Adipose tissue (tissue), 3 donors: Measurements from ENCODE around the gene MRPL53. TPM values are rescaled to one million over a fixed set of nuclear protein-coding genes. Genes with fewer than 3 reads are reported as not detected.
"Not testable (repeated sequence)": the region's sequence is repeated elsewhere in the genome, so short reads cannot be mapped to it uniquely, and the experiment has no call there.

Experiments used
- H3K27ac ChIP-seq: one replicate; pipeline ENCODE4 v1.5.1; 2013; ENCODE audit warnings: low read depth, low read length
- WGBS, 3 donors: extraction: QIAGEN DNeasy Blood & Tissue Kit; methylation state at CpG; one replicate each; pipeline ENCODE4 v1.1.7; 2013; 5-methylcytosine and 5-hydroxymethylcytosine counted together
- polyA plus RNA-seq, 3 donors: library from polyadenylated mRNA; stranded (reverse); fragments of 200-250 nt; gene quantifications; one replicate each; pipeline ENCODE4 v1.2.3, GENCODE V29; 2013
- donor health status: healthy with polysubstance abuse.
- donor health status: Bipolar disorder and iron deficiency.
- donor health status: healthy.

Gene MRPL53
- polyA plus RNA-seq, 3 donors, result 43.1 to 112 (median 84.6) TPM

DNA sequence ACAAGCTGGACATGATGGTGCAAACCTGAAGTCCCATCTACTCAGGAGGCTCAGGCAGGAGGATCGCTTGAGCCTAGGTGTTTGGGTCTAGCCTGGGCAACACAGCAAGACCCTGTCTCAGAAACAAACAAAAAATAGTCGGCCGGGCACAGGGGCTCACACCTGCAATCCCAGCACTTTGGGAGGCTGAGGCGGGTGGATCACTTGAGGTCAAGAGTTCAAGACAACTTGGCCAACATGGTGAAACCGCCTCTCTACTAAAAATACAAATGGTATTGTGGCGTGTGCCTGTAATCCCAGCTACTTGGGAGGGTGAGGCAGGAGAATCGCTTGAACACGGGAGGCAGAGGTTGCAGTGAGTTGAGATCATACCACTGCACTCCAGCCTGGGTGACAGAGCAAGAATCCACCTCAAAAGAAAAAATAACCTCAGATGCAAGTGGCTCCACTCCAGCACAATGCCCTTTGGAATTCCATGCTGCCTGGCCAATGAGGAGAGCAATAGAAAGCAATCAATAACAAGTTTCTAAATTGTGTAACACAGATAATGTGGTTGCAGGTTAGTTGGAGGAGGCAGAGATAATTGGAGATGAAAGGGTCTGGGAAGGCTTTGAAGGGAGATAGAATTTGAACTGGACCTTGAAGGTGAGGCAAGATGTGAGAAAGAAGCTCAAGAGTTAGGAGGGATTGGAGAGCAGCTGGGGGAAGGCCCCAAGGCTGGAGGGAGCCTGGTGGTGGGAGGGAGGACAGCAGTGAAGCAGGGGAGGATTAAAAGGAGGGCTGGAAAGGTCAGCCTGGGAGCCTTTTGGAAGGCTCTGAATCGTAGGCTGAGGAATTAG is 16.4 kb upstream of the MRPL53 start:
- no peak overlapping the region for H3K27ac ChIP-seq
- 86 to 94% (median 90%) methylated on average over 9 of the region's 9 CpGs for WGBS, 3 donors

DNA sequence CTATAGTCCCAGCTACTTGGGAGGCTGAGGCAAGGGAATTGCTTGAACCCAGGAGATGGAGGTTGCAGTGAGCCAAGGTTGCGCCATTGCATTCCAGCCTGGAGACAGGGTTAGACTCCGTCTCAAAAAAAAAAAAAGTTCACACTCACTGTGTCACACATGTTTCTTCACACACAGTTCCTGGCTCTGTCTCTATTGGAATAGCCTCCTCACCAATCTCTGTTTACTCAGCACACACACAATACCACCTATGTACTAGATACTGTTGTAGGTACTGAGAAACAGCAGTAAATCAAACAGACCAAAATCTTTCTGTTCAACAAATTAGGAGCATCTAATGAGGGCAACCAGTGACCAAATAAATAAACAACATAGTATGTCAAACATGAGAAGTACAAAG is 13.7 kb upstream of the MRPL53 start:
- no peak overlapping the region for H3K27ac ChIP-seq
- WGBS, 3 donors, result 80 to 95% (median 84%) methylated on average over 2 of the region's 2 CpGs

DNA sequence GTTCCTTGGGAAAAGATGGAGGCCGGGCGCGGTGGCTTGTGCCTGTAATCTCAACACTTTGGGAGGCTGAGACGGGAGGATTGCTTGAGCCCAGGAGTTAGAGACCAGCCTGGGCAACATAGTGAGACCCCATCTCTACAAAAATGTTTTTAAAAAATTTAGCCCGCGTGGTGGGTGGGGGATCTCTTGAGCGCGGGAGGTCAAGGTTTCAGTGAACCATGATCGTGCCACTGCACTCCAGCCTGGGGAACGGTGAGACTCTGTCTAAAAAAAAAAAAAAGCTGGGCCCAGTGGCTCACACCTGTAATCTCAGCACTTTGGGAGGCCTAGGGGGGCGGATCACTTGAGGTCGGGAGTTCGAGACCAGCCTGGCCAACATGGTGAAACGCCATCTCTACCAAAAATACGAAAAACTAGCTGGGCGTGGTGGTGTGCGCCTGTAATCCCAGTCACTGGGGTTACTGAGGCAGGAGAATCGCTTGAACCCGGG is 11.2 kb upstream of the MRPL53 start:
- not testable (repeated sequence) for H3K27ac ChIP-seq
- 78 to 79% (median 79%) methylated on average over 19 of the region's 19 CpGs for WGBS, 3 donors

DNA sequence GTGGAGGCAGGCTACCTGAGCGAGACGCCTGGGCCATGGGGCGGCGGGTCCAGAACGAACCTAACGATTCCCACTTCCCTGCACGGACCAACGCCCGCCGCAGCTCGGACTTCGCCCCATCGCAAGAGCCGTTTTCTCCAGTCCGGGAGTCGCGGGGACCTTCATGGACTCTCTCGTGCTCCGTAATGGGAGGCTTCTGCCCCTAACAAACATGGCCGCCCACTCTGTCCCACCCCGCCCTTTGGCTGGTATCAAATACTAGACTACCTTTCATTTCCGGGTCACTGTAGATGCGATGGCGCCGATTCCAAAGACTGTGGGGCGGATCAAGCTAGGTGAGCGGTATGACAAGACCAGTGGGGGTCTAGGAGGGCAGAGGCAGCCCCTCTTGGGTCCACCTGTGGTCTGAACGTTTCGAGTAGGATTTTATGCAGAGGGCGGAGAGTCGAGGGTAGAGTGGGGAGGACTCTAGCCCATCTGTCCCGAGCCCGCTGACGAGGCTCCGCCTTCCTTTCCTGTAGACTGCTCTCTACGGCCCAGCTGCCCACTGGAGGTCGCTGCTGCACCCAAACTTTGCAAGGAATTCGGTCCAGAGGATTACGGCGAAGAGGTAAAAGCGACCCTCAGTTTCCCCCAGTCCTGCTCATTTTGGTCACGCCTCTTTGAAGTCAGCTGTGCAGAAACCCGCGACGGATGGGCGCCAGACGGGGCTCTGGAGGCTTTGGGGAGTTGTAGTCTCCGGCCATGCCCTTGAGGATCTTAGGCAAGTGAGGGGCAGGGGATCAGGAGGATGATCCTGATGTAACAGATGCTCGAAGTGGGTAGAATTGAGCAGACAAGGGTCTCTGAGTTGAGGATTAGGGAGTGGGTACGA is 10.6 kb upstream of the MRPL53 start, which contains the start of the genes CCDC142 and TTC31:
CCDC142 (minus strand) TSS at position 198 of the 874 bp plus-strand sequence; CDS start at position 37, 161 bp downstream.
TTC31 (plus strand) TSS at position 281 of the 874 bp plus-strand sequence; CDS start at position 296, 15 bp downstream.
- 1% methylated on average over 48 to 50 of the region's 50 CpGs for WGBS, 3 donors

DNA sequence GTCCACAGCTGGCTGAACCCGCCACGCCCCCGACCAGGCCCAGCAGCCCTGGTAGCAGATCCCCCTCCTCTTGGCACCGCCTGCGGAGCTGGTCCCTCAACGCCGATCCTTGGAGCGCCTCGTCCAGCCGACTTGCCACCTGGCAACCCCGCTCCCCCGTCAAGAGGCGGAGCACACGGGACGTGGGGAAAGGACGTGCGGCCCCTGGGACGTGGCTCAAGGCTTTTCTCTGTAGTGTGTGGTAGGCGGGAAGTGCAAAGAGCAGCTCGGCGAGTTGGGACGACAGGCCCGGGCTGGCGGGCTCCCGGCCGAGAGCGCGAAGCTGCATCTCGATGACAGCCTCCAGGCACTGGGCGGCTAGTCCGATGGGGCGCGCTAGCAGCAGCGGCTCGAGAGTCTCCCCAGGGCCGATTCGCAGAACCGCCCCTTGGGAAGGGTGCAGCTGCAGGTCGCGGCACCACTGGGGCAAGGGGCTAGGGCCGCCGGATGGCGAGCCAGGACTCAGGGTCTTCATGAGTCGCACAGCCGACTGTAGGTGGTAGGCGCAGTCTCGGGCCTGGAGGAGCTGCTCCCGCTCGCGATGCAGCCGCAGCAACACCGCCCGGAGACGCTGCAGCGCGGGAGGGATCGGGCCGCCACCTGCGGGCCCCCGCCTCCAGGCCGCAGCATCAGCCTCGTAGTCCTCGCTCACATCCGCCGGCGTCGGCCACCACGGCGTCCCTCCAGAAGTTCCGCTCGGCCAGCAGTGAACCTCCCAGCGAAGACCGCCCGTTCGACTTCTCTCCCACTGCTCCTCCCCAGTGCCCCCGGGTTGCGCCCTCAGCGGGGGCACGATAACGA is 9.7 kb upstream of the MRPL53 start:
- whole genome bisulfite sequencing, 3 donors, result 1 to 2% (median 1%) methylated on average over 73 to 80 of the region's 80 CpGs
- H3K27ac ChIP-seq, result no peak overlapping the region

More for the DNA sequence above, 10.6 kb upstream of the MRPL53 start, which contains the start of the genes CCDC142 and TTC31:
- no peak within 1 kb of the TSS for H3K27ac ChIP-seq

DNA sequence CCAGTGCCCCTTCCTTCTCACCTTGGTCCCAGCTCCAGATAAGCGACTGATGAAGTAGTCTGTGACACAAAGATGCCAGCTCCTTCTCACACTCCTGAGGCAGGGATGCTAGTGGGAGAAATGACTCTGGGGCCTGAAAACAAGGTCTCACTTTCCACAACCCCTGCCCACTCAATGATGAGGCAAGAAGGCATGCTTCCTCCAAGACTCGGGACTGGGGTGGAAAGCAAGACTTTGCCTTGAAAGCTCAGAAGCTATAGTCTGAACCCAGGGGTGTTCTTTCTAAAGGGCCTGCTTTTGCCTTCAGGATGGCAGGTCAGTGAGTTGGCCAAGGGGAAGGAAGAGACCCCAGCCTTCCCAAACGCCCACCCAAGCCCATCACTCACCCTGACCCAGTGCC is 9.0 kb upstream of the MRPL53 start:
- H3K27ac ChIP-seq, result no peak overlapping the region
- WGBS, 3 donors, result 43 to 48% (median 46%) methylated on average over 3 of the region's 3 CpGs

DNA sequence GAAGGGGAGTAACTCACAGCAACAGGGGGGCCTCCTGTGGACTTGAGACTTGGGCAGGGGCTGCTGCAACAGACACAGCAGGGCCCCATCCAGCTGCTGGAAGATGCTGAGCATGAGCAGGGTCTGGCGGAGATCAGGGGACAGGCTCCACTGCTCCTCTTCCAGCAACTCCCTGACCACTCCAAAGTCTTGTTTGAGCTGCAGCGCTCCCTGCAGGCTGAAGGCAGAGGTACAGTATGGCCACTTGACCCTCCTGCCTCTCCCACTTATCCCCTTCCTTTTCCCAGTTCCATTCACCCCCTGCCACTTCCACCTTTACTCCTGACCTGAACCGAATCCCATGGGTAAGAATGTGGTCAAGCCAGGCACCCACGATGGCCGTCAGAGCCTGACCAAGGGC is 2.4 kb upstream of the MRPL53 start:
- 78 to 91% (median 82%) methylated on average over 5 of the region's 5 CpGs for WGBS, 3 donors
- H3K27ac ChIP-seq, result no peak overlapping the region

DNA sequence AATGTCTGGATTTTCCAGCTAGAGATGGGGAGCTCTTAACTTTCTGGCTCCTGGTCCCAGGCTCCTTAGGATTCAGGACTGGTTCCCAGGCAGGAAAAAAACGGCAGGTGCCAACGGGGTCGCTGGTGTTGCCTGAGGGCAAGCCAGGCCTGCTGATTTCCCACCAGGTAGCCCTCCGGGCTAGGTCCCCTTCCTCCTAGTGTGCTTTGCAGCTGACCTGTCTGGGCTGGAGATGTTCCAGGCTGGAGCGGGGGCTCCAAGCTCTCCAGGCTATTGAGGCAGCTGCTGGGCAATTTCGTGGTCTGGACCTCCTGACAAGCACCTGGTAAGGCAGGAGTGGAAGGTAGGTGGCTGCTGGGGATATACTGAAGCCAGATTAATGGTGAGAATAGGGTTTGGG is 2.0 kb upstream of the MRPL53 start:
- H3K27ac ChIP-seq, result no peak overlapping the region
- WGBS, 3 donors, result 92 to 96% (median 92%) methylated on average over 6 of the region's 6 CpGs

DNA sequence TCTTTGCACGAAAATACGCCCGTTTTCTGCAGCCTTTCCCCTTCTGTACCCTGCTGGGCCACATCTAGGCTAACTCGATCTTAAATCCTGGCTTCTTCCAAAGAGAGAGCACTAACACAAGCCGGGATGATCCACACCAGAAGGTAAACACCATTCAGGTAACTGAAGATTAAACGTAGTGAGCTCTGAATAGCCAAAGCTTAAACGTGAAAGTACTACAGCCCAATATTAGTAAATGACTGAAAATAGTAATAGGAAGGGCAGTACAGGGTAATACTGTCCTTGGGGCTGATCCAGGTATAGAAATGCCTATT is 422 bp upstream of the MRPL53 start:
- 8 to 15% (median 10%) methylated on average over 7 of the region's 7 CpGs for WGBS, 3 donors
- no peak overlapping the region for H3K27ac ChIP-seq

DNA sequence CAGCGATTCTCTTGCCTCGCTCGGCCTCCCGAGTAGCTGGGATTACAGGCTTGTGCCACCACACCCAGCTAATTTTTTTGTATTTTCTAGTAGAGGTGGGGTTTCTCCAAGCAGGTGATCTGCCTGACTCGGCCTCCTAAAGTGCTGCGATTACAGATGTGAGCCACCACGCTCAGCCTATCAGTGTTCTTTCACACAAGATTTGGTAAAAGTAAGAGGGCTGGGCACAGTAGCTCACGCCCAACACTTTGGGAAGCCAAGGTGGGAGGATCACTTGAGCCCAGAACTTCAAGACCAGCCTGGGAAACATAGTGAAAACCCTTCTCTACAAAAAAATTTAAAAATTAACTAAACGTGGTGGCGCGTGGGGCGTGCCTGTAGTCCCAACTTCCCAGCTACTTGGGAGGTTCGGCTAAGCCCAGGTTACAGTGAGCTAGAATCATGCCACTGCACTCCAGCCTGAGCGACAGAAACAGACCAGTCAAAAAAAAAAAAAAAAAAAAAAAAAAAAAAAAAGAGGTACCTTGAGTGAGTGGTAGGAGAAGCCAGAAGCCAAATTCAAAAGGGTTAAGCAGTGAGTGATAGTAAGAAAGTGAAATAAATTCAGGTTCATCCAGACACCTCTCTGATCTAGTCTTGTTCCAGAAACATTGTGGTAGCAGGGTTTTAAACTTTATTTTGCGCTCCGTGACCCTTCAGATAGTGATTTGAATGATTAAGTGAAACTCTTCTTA is 981 bp downstream of the MRPL53 start:
- H3K27ac ChIP-seq, result no peak overlapping the region
- 52 to 63% (median 60%) methylated on average over 16 of the region's 16 CpGs for WGBS, 3 donors

DNA sequence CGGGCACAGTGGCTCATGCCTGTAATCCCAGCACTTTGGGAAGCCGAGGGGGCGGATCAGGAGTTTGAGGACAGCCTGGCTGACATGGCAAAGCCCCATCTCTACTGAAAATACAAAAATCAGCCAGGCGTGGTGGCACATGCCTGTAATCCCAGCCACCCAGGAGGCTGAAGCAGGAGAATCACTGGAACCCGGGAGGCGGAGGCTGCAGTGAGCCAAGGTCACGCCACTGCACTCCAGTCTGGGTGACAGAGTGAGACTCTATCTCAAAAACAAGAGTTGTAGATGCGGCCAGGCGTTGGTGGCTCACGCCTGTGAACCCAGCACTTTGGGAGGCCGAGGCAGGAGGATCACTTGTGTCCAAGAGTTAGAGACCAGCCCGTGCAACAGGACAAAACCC is 1.7 kb downstream of the MRPL53 start:
- 93 to 96% (median 95%) methylated on average over 12 of the region's 12 CpGs for WGBS, 3 donors
- H3K27ac ChIP-seq, result not testable (repeated sequence)

DNA sequence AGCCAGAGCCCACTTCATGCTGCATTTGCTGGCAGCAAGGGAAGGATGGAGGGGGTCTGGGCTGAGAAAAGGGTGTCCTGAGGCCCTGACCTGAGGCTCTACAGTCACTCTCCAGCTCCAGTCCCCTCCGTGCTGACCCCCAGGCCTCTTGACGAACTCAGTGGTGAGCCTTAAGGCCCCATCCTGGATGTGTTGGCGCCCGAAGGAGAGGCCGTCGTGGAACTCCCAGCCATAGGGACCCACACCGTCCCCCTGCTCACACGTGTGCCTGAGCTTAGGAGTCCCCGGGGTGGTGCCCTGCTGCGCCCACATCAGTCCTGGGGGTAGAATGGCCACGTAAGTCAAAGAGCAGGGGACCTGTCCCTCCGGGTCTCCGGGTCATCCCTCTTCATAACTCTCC is 8.1 kb downstream of the MRPL53 start:
- no peak overlapping the region for H3K27ac ChIP-seq
- 1 to 8% (median 6%) methylated on average over 13 of the region's 13 CpGs for WGBS, 3 donors

DNA sequence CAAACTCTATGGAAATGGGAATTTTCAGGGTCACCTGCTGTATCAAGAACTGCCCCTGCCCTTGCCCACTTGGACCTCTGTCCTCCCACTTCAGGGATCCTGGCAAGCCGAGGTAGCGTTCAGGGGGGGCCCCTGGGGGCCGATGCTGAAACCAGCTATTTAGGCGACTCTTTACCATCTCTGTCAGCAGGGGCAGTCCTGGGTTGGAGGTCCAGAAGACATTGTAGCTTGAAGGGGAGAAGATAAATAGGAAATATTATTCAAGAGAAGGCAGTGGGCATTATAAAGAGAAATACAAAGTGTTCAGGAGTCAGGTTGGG is 9.7 kb downstream of the MRPL53 start:
- WGBS, 3 donors, result 71 to 91% (median 88%) methylated on average over 4 of the region's 4 CpGs
- no peak overlapping the region for H3K27ac ChIP-seq

DNA sequence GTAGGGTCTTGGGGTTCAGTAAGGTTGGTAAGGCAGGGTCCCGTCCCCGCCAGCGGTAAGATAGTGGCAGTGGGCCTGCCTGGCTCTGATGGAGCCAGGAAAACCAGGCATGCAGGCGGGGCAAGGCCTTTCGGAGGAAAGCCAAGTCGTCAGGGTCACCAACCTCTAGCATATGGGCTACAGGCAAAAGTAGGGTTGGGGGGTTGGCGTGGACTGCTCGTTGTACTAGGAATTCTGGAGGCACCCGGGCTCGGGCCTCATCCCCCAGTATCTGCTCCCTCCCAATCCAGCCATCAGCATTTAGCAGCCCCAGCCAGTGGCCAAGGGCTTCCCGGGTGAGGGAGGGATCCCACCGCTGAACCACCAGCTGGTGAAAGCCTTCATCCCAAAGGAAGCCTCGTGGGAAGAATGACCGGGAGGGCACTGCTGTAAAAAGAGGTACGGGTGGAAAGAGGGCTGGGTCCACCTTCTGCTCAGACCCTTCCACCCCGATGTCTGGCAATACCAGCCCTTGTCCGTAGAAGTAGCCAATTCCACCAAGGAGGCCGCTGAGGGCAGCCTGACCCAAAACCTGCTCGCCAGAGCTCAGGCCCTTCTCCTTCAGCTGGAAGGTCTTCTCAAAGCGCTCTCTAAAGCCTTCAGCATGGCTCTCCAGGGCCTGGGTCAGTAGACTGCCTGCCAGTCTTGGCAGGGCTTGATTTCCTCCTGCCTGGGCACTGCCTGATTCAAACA is 10.3 kb downstream of the MRPL53 start:
- H3K27ac ChIP-seq, result no peak overlapping the region
- WGBS, 3 donors, result 86 to 92% (median 91%) methylated on average over 20 of the region's 20 CpGs

DNA sequence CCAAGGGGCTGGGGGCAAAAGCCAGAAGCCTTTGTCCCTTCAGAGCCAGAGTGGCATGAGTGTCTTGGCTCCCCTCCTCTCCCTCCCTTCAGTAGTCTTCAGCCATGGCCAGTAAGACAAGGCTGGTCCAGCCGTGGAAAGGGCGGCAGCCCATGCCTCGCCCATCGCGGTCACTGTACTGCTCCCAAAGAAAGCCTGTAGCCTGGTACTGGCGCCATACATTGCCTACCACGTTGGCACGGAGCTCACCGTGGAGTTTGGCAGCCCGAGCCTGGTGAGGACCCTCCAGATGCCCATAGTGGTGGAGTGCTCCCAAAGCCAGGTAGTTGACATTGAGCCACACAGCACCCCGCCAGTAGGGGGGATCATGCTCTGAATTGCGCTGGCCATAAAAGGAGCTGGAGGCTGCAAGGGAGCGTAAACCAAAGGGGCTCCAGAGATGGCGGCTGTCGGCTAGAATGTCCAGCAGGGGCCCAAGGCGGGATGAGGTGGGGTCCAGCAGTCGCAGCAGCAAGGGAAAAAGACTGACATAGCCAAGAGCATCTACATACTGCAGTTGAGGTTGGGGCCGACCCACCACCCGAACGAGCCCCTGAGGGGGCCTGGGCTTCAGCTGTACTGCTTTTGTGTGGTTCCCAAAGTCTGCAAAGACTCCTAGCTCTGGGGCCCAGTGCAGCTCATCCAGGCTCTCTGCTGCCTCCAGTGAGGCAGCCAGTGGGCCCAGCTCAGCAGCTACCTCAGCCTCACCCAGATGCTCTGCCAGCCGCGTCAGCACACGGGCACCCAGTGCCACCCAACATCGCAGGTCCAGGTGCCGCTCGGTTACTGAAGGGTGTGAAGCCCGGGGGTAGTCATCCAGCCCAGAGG is 11.1 kb downstream of the MRPL53 start:
- no peak overlapping the region for H3K27ac ChIP-seq
- 90 to 92% (median 92%) methylated on average over 27 of the region's 27 CpGs for WGBS, 3 donors

DNA sequence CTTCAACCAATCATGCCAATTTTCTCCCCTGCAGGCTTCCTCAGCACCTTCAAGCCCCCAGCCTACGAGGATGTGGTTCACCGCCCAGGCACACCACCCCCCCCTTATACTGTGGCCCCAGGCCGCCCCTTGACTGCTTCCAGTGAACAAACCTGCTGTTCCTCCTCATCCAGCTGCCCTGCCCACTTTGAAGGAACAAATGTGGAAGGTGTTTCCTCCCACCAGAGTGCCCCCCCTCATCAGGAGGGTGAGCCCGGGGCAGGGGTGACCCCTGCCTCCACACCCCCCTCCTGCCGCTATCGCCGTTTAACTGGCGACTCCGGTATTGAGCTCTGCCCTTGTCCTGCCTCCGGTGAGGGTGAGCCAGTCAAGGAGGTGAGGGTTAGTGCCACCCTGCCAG is 12.3 kb downstream of the MRPL53 start:
- WGBS, 3 donors, result 71 to 81% (median 79%) methylated on average over 10 of the region's 10 CpGs
- not testable (repeated sequence) for H3K27ac ChIP-seq
